Activated naive CD8-positive, alpha-beta T cell (primary cell): ENCODE data around the gene CPEB1.

Experiments used
- H3K27ac Mint-ChIP-seq: one replicate; pipeline ENCODE4 v1.8.0; 2021; ENCODE audit warnings: mixed read lengths
- H3K27me3 Mint-ChIP-seq: one replicate; pipeline ENCODE4 v1.8.0; 2021; ENCODE audit warnings: mixed read lengths
- H3K36me3 Mint-ChIP-seq: one replicate; pipeline ENCODE4 v1.8.0; 2021; ENCODE audit warnings: mixed read lengths
- H3K4me1 Mint-ChIP-seq: one replicate; pipeline ENCODE4 v1.8.0; 2021; ENCODE audit warnings: low read depth, mixed read lengths
- H3K4me3 Mint-ChIP-seq: one replicate; pipeline ENCODE4 v1.8.0; 2021; ENCODE audit warnings: mild to moderate bottlenecking, mixed read lengths
- H3K9me3 Mint-ChIP-seq: one replicate; pipeline ENCODE4 v1.8.0; 2021; ENCODE audit warnings: low read depth, mixed read lengths

CPEB1 gene

GRCh38 chr15:82640672-82641071 is 6.5 kb downstream of the CPEB1 start:
- Mint-ChIP-seq H3K27me3 (peaks cover 9% of the 10 kb centered on the region), H3K4me1 (no peaks in the 10 kb centered on the region), H3K4me3 (no peak overlapping the region), H3K27ac (no peak overlapping the region), H3K36me3 (peaks cover 4% of the 10 kb centered on the region), H3K9me3 (no peaks in the 10 kb centered on the region)

- H3K4me1 Mint-ChIP-seq = no peaks in the 10 kb centered on the region
- no peak overlapping the region for H3K4me3 Mint-ChIP-seq
- peaks cover 6% of the 10 kb centered on the region for H3K27me3 Mint-ChIP-seq
- H3K36me3 Mint-ChIP-seq = peaks cover 4% of the 10 kb centered on the region
- no peak overlapping the region for H3K27ac Mint-ChIP-seq
- no peaks in the 10 kb centered on the region for H3K9me3 Mint-ChIP-seq
Observed at GRCh38 chr15:82635798-82636197, 11.4 kb downstream of the CPEB1 start.

GRCh38 chr15:82630033-82630432 is 17.1 kb downstream of the CPEB1 start:
- Mint-ChIP-seq H3K36me3 (peaks cover 4% of the 10 kb centered on the region), H3K27ac (no peak overlapping the region), H3K27me3 (no peaks in the 10 kb centered on the region), H3K4me3 (no peak overlapping the region), H3K9me3 (no peaks in the 10 kb centered on the region), H3K4me1 (no peaks in the 10 kb centered on the region)

GRCh38 chr15:82625136-82625535 is 22.0 kb downstream of the CPEB1 start:
- H3K36me3 Mint-ChIP-seq = peaks cover 9% of the 10 kb centered on the region
- H3K9me3 Mint-ChIP-seq = no peaks in the 10 kb centered on the region
- H3K27ac Mint-ChIP-seq = no peak overlapping the region
- no peaks in the 10 kb centered on the region for H3K27me3 Mint-ChIP-seq
- no peaks in the 10 kb centered on the region for H3K4me1 Mint-ChIP-seq
- H3K4me3 Mint-ChIP-seq = no peak overlapping the region

GRCh38 chr15:82624438-82624837 is 22.7 kb downstream of the CPEB1 start:
- H3K27ac Mint-ChIP-seq = no peak overlapping the region
- no peak overlapping the region for H3K4me3 Mint-ChIP-seq
- peaks cover 9% of the 10 kb centered on the region for H3K36me3 Mint-ChIP-seq
- no peaks in the 10 kb centered on the region for H3K9me3 Mint-ChIP-seq
- no peaks in the 10 kb centered on the region for H3K4me1 Mint-ChIP-seq
- H3K27me3 Mint-ChIP-seq = no peaks in the 10 kb centered on the region

- peaks cover 9% of the 10 kb centered on the region for H3K36me3 Mint-ChIP-seq
- no peak overlapping the region for H3K4me3 Mint-ChIP-seq
- no peak overlapping the region for H3K27ac Mint-ChIP-seq
- H3K4me1 Mint-ChIP-seq = no peaks in the 10 kb centered on the region
- no peaks in the 10 kb centered on the region for H3K9me3 Mint-ChIP-seq
- H3K27me3 Mint-ChIP-seq = no peaks in the 10 kb centered on the region
Observed at GRCh38 chr15:82624008-82624407, 23.2 kb downstream of the CPEB1 start.

- no peaks in the 10 kb centered on the region for H3K27me3 Mint-ChIP-seq
- peaks cover 12% of the 10 kb centered on the region for H3K36me3 Mint-ChIP-seq
- no peak overlapping the region for H3K27ac Mint-ChIP-seq
- no peaks in the 10 kb centered on the region for H3K4me1 Mint-ChIP-seq
- no peak overlapping the region for H3K4me3 Mint-ChIP-seq
- H3K9me3 Mint-ChIP-seq = no peaks in the 10 kb centered on the region
Observed at GRCh38 chr15:82621970-82622369, 25.2 kb downstream of the CPEB1 start.

GRCh38 chr15:82613747-82614146 is 33.4 kb downstream of the CPEB1 start:
- H3K27me3 Mint-ChIP-seq = no peaks in the 10 kb centered on the region
- H3K36me3 Mint-ChIP-seq = peaks cover 7% of the 10 kb centered on the region
- no peak overlapping the region for H3K27ac Mint-ChIP-seq
- H3K4me3 Mint-ChIP-seq = no peak overlapping the region
- H3K4me1 Mint-ChIP-seq = no peaks in the 10 kb centered on the region
- H3K9me3 Mint-ChIP-seq = no peaks in the 10 kb centered on the region

- no peaks in the 10 kb centered on the region for H3K4me1 Mint-ChIP-seq
- no peak overlapping the region for H3K27ac Mint-ChIP-seq
- H3K27me3 Mint-ChIP-seq = no peaks in the 10 kb centered on the region
- H3K9me3 Mint-ChIP-seq = no peaks in the 10 kb centered on the region
- peaks cover 3% of the 10 kb centered on the region for H3K36me3 Mint-ChIP-seq
- no peak overlapping the region for H3K4me3 Mint-ChIP-seq
Observed at GRCh38 chr15:82611348-82611747, 35.8 kb downstream of the CPEB1 start.

GRCh38 chr15:82602195-82602594 is 45.0 kb downstream of the CPEB1 start:
- Mint-ChIP-seq H3K9me3 (no peaks in the 10 kb centered on the region), H3K4me1 (no peaks in the 10 kb centered on the region), H3K27ac (no peak overlapping the region), H3K4me3 (no peak overlapping the region), H3K36me3 (no peaks in the 10 kb centered on the region), H3K27me3 (peaks cover 2% of the 10 kb centered on the region)

- Mint-ChIP-seq H3K4me1 (no peaks in the 10 kb centered on the region), H3K27ac (no peak overlapping the region), H3K4me3 (no peak overlapping the region), H3K36me3 (no peaks in the 10 kb centered on the region), H3K27me3 (peaks cover 2% of the 10 kb centered on the region), H3K9me3 (no peaks in the 10 kb centered on the region)
Observed at GRCh38 chr15:82599862-82600261, 47.3 kb downstream of the CPEB1 start.

- H3K4me3 Mint-ChIP-seq = no peak overlapping the region
- H3K9me3 Mint-ChIP-seq = no peaks in the 10 kb centered on the region
- no peak overlapping the region for H3K27ac Mint-ChIP-seq
- no peaks in the 10 kb centered on the region for H3K4me1 Mint-ChIP-seq
- H3K27me3 Mint-ChIP-seq = peaks cover 2% of the 10 kb centered on the region
- H3K36me3 Mint-ChIP-seq = peaks cover 11% of the 10 kb centered on the region
Observed at GRCh38 chr15:82597815-82598214, 49.3 kb downstream of the CPEB1 start.

GRCh38 chr15:82595766-82596165 is 51.4 kb downstream of the CPEB1 start:
- Mint-ChIP-seq H3K36me3 (peaks cover 13% of the 10 kb centered on the region), H3K9me3 (no peaks in the 10 kb centered on the region), H3K27ac (no peak overlapping the region), H3K4me1 (no peaks in the 10 kb centered on the region), H3K4me3 (no peak overlapping the region), H3K27me3 (peaks cover 2% of the 10 kb centered on the region)

- Mint-ChIP-seq H3K27me3 (no peaks in the 10 kb centered on the region), H3K4me1 (no peaks in the 10 kb centered on the region), H3K27ac (no peak overlapping the region), H3K36me3 (peaks cover 16% of the 10 kb centered on the region), H3K9me3 (no peaks in the 10 kb centered on the region), H3K4me3 (no peak overlapping the region)
Observed at GRCh38 chr15:82595203-82595602, 52.0 kb downstream of the CPEB1 start.

GRCh38 chr15:82587805-82588204 is 59.4 kb downstream of the CPEB1 start:
- Mint-ChIP-seq H3K27me3 (peaks cover 5% of the 10 kb centered on the region), H3K9me3 (no peaks in the 10 kb centered on the region), H3K36me3 (peaks cover 5% of the 10 kb centered on the region), H3K27ac (no peak overlapping the region), H3K4me1 (no peaks in the 10 kb centered on the region), H3K4me3 (no peak overlapping the region)

- no peaks in the 10 kb centered on the region for H3K9me3 Mint-ChIP-seq
- H3K27ac Mint-ChIP-seq = no peak overlapping the region
- no peaks in the 10 kb centered on the region for H3K36me3 Mint-ChIP-seq
- no peaks in the 10 kb centered on the region for H3K4me1 Mint-ChIP-seq
- H3K27me3 Mint-ChIP-seq = peaks cover 7% of the 10 kb centered on the region
- H3K4me3 Mint-ChIP-seq = no peak overlapping the region
Observed at GRCh38 chr15:82585072-82585471, 62.1 kb downstream of the CPEB1 start.

- H3K27me3 Mint-ChIP-seq = peaks cover 7% of the 10 kb centered on the region
- no peaks in the 10 kb centered on the region for H3K4me1 Mint-ChIP-seq
- H3K4me3 Mint-ChIP-seq = no peak overlapping the region
- H3K9me3 Mint-ChIP-seq = no peaks in the 10 kb centered on the region
- no peak overlapping the region for H3K27ac Mint-ChIP-seq
- no peaks in the 10 kb centered on the region for H3K36me3 Mint-ChIP-seq
Observed at GRCh38 chr15:82580713-82581112, 66.5 kb downstream of the CPEB1 start.
